ENCODE measurements around the gene GPR68. TPM values are rescaled to one million over a fixed set of nuclear protein-coding genes. Genes with fewer than 3 reads are reported as not detected.
A peak's percentile ranks its signal among the peaks of the same experiment; 100 is the strongest.
"Not testable (repeated sequence)": the region's sequence is repeated elsewhere in the genome, so short reads cannot be mapped to it uniquely, and the experiment has no call there.

GPR68 gene
- total RNA-seq, 2 donors from 2014 or later, result 0.37 to 0.66 TPM

GRCh38 chr14:91269076-91269991, 24.8 kb upstream of the GPR68 start:
- intact Hi-C loops (cut with DNase I), result no loop called here

GRCh38 chr14:91267965-91268437, 23.5 kb upstream of the GPR68 start:
- Histone ChIP-seq H3K4me1 (peaks cover 5% of the 10 kb centered on the region), H3K4me3 (no peak overlapping the region), H3K27me3 (peaks cover 3% of the 10 kb centered on the region), H3K36me3 (no peaks in the 10 kb centered on the region), H3K9ac (ENCODE audit: low read depth in 2 of 2, low read length in 2 of 2) (no peak overlapping the region), H3K27ac (no peak overlapping the region), H3K9me3 (no peaks in the 10 kb centered on the region)
- no peak for TF ChIP-seq CTCF (IDR thresholded peaks at IDR 0.05)
- intact Hi-C loops (cut with DNase I), result no loop called here
- no peak for DNase-seq

More at GRCh38 chr14:91269076-91269991, 24.8 kb upstream of the GPR68 start:
- Histone ChIP-seq H3K9ac (ENCODE audit: low read depth in 2 of 2, low read length in 2 of 2) (peak overlapping the region in 1 of 2 donors; percentile 40), H3K4me3 (peak overlapping the region; percentile 9), H3K27ac (no peak overlapping the region), H3K4me1 (peaks cover 5% of the 10 kb centered on the region), H3K9me3 (no peaks in the 10 kb centered on the region), H3K27me3 (peaks cover 3% of the 10 kb centered on the region), H3K36me3 (no peaks in the 10 kb centered on the region)
- DNase-seq, result no peak
- no peak for TF ChIP-seq CTCF (IDR thresholded peaks at IDR 0.05)

GRCh38 chr14:91266276-91266675, 21.8 kb upstream of the GPR68 start:
- DNase-seq; H3K4me3 ChIP-seq; H3K27me3 ChIP-seq; H3K4me1 ChIP-seq; H3K36me3 ChIP-seq; H3K27ac ChIP-seq; H3K9ac ChIP-seq (ENCODE audit: low read depth in 2 of 2, low read length in 2 of 2); intact Hi-C loops (cut with DNase I); H3K9me3 ChIP-seq: not testable (repeated sequence)

- intact Hi-C loops (cut with DNase I), result no loop called here
- H3K4me1 ChIP-seq, result peaks cover 5% of the 10 kb centered on the region
- no peak for TF ChIP-seq CTCF (IDR thresholded peaks at IDR 0.05)
These were observed 20.9 kb upstream of the GPR68 start for GRCh38 chr14:91265404-91265803.

GRCh38 chr14:91264151-91265150, 19.9 kb upstream of the GPR68 start:
- Histone ChIP-seq H3K27ac (no peak overlapping the region), H3K27me3 (peaks cover 3% of the 10 kb centered on the region), H3K4me3 (peak overlapping the region; percentile 31), H3K36me3 (no peaks in the 10 kb centered on the region), H3K9me3 (no peaks in the 10 kb centered on the region), H3K4me1 (peaks cover 4% of the 10 kb centered on the region), H3K9ac (ENCODE audit: low read depth in 2 of 2, low read length in 2 of 2) (peak overlapping the region; percentile 51 to 58)
- intact Hi-C loops (cut with DNase I), result no loop called here
- no peak for DNase-seq
- no peak for TF ChIP-seq CTCF (IDR thresholded peaks at IDR 0.05)

More at GRCh38 chr14:91265404-91265803, 20.9 kb upstream of the GPR68 start:
- no peak for DNase-seq
- Histone ChIP-seq H3K36me3 (no peaks in the 10 kb centered on the region), H3K27me3 (peaks cover 3% of the 10 kb centered on the region), H3K9me3 (no peaks in the 10 kb centered on the region), H3K27ac (no peak overlapping the region), H3K4me3 (no peak overlapping the region), H3K9ac (ENCODE audit: low read depth in 2 of 2, low read length in 2 of 2) (no peak overlapping the region)

All from colonic mucosa (tissue), 4 donors.